Metanephros (tissue), 1 donor: ENCODE results near the gene ARHGEF17. TPM values are rescaled to one million over a fixed set of nuclear protein-coding genes. Genes with fewer than 3 reads are reported as not detected.

Experiments used
- total RNA-seq: library from RNA; depleted of rRNA; stranded (reverse); fragments of >200 nt; gene quantifications from one replicate; pipeline ENCODE4 v1.2.3, GENCODE V29; 2014

The ARHGEF17 gene, protein sequence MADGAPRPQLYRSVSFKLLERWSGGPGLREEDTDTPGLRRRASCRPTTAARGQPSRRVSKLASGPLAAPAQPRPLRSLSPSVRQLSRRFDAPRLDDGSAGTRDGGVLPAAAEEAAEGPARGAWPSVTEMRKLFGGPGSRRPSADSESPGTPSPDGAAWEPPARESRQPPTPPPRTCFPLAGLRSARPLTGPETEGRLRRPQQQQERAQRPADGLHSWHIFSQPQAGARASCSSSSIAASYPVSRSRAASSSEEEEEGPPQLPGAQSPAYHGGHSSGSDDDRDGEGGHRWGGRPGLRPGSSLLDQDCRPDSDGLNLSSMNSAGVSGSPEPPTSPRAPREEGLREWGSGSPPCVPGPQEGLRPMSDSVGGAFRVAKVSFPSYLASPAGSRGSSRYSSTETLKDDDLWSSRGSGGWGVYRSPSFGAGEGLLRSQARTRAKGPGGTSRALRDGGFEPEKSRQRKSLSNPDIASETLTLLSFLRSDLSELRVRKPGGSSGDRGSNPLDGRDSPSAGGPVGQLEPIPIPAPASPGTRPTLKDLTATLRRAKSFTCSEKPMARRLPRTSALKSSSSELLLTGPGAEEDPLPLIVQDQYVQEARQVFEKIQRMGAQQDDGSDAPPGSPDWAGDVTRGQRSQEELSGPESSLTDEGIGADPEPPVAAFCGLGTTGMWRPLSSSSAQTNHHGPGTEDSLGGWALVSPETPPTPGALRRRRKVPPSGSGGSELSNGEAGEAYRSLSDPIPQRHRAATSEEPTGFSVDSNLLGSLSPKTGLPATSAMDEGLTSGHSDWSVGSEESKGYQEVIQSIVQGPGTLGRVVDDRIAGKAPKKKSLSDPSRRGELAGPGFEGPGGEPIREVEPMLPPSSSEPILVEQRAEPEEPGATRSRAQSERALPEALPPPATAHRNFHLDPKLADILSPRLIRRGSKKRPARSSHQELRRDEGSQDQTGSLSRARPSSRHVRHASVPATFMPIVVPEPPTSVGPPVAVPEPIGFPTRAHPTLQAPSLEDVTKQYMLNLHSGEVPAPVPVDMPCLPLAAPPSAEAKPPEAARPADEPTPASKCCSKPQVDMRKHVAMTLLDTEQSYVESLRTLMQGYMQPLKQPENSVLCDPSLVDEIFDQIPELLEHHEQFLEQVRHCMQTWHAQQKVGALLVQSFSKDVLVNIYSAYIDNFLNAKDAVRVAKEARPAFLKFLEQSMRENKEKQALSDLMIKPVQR (N-terminal part only)
- 102 TPM for total RNA-seq

DNA sequence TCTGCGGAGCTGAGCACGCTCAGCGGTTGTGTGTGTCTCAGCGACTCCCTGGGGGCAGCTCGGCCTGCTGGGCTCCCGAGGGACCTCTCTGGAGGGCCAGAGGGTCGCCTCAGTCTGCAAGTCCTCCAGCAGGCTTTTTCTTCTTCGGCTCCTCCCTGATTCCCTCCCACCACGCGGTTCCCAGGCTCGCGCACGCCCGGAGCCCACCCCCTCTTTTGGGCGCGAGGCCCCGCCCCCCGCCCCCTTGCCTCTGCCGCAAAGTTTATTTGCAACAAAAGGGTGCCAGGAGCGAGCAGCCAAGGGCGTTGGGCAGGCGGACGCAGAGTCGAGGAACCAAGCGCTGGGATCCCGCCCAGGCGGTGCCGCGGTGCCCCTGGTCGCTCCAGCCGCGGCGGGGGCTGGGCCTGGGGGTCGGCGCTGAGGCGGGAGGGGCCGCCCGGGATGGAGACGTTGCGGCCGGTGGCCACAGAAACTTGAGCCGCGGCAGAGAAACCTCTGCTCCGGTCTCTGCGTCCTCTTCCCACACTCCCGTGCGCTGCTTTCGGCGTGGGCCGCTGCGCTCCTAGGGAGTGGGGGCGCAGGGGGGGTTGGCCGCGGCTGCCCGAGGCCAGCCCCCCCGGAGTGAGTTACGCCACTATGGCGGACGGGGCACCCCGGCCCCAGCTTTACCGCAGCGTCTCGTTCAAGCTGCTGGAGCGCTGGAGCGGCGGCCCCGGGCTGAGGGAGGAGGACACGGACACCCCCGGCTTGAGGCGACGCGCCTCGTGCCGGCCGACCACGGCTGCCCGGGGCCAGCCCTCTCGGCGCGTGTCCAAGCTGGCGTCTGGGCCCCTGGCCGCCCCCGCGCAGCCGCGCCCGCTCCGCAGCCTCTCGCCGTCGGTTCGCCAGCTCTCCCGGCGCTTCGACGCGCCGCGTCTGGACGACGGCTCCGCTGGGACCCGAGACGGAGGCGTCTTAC, at the start of gene ARHGEF17:
TSS of gene ARHGEF17 (plus strand) at position 274 of the 958 bp plus-strand sequence. CDS start at position 637, 363 bp downstream.

DNA sequence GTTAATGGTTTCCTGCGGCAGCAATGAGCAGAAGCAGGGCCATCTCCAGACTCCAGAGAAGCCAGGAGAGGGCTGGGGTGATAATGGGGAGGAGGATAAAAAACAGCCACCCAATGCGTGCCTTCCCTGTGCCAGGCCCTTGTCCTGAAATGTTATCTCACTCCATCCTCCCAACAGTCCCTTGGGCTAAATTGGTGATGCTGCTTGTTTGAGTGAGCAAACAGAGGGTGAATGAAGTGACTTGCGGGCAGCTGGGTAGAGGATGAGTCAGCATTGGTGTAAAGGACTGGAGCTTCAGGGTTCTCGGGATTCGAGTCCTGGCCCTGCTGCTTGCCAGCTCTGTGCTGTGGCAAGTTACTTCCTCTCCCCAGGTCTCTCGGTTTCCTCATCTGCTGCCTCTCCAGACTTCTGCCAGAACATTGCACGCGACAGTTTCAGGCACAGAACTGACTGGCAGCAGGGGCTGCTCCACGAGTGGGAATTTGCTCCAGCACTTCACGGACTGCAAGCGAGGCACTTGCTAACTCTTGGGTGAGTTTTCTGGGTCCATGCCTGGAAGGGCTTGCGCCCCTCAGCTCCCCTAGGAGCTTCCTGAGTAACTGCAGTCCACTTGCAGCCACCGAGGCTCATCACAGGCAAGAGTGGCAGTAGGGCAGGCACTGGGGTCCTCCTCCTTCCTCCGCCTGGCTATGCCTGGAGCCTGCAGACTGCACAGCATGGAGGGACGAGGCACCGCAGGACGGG, 36.0 kb upstream of the ARHGEF17 start, which contains the start of gene P2RY6:
TSS of gene P2RY6 (plus strand) at position 403 of the 744 bp plus-strand sequence. CDS start 24,181 bp downstream, outside the sequence.

DNA sequence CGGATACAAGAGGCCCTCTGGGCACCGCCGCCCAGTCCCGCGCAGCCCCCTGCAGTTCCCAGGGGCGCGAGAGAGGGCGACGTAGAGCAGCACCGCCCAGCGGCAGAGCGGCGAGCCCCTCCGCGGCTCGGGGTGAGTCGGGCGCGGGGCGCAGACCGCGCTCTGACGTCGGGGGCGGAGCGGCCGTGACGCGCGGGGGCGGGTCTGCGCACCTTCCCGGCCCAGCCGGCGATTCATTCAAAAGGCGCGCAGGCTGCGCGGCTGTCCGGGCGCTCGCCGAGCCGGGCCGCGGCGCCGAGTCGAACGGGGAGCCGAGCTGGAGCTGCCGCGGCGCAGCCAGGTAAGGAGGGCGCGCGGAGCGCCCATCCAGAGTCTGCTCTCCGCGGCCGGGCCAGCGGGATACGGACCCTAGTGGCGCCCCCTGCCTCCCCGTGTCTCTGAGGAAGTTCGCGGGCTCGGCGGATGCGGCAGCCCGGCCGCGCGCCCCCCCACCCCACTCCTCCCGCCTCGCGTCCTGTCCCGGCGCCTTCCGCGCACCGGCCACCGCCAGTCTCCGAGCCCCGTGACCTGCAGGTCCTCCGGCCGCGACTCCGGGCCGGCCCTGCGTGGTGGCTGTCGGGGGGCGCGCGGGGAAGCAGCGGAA, 68.2 kb downstream of the ARHGEF17 start, which contains the start of gene RELT:
TSS of gene RELT (plus strand) at position 240 of the 643 bp plus-strand sequence. CDS start 12,738 bp downstream, outside the sequence.

Other genes with a start within 250 kb of the ARHGEF17 start
- 30.9 TPM for gene FCHSD2, start 166.0 kb upstream of the ARHGEF17 start, total RNA-seq
- 6.0 TPM for gene P2RY2, start 90.0 kb upstream of the ARHGEF17 start, total RNA-seq
- gene P2RY6, start 35.9 kb upstream of the ARHGEF17 start, total RNA-seq, result 1.5 TPM
- 6.9 TPM for gene RELT, start 68.1 kb downstream of the ARHGEF17 start, total RNA-seq